Measurements from ENCODE around the gene MUSK. TPM values are rescaled to one million over a fixed set of nuclear protein-coding genes. Genes with fewer than 3 reads are reported as not detected.

Gene MUSK
- total and polyA plus RNA-seq, 2 donors (not counting 3 experiments of a cell fraction or from before 2014, with no cell fraction given): 0.08 TPM; not detected in 1

DNA sequence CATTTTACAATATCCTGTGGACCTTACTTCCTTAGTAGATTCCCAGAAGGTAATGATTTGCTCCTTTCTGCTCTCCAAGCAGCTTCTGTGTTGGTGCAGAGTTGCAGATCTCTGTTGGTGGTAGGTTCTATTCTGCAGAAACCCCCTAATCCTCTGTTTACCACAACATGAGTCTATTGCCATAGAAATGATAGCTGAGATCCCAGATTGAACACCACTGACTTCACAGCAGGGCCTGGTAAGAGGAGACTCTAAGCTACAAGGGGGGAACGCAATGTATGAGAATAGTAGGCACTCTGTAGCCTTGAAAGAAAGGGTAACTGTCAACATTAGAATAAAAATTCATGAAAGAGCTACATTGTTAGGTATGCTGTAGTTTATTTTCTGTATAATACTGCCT, 59.5 kb downstream of the MUSK start:
- dilution Hi-C loops (cut with MboI; ENCODE audit: extremely low pct_ligation_motif_present, low sequenced_read_pairs) (no loop called here), intact Hi-C loops (cut with micrococcal nuclease) (no loop called here)
- Histone ChIP-seq H3K79me2 (ENCODE audit: control insufficient read depth, insufficient read depth, low read length) (no peaks in the 10 kb centered on the region), H3K4me1 (ENCODE audit: control insufficient read depth, extremely low read depth, insufficient read depth, low read length) (no peaks in the 10 kb centered on the region), H3K27me3 (ENCODE audit: control insufficient read depth in 2 of 2, insufficient read depth in 2 of 2, low read length in 2 of 2) (no peaks in the 10 kb centered on the region), H3K9me1 (replicated peaks; ENCODE audit: control insufficient read depth, extremely low read depth, insufficient read depth, low read length) (no peaks in the 10 kb centered on the region), H3K4me3 (replicated peaks in 1 of 3; ENCODE audit: insufficient read depth in 1 of 3, low read depth in 1 of 3, low read length in 3 of 3) (no peak overlapping the region), H4K20me1 (replicated peaks; ENCODE audit: control insufficient read depth, extremely low read depth, insufficient read depth, low read length) (no peaks in the 10 kb centered on the region), H3K27ac (ENCODE audit: insufficient read depth, low read depth, low read length) (no peak overlapping the region), H3K36me3 (ENCODE audit: control insufficient read depth in 2 of 2, extremely low read depth in 1 of 2, insufficient read depth in 2 of 2, low read length in 2 of 2) (no peaks in the 10 kb centered on the region), H2AFZ (ENCODE audit: low read depth, low read length) (no peak overlapping the region), H3K9me3 (replicated peaks; ENCODE audit: control insufficient read depth, insufficient read depth, low read length) (no peaks in the 10 kb centered on the region), H3K4me2 (ENCODE audit: insufficient read depth, low read length) (no peak overlapping the region), H3K9ac (replicated peaks; ENCODE audit: extremely low read depth, insufficient read depth, low read length) (no peak overlapping the region)
- FAIRE-seq (no peak), DNase-seq (ENCODE audit: low read depth, low spot score) (no peak)
- TF ChIP-seq MYC (IDR thresholded peaks at IDR 0.05; ENCODE audit: low read depth, low read length) (no peak), MAX (IDR thresholded peaks at IDR 0.05; ENCODE audit: insufficient read depth, insufficient read length) (no peak), CTCF (IDR thresholded peaks at IDR 0.05; ENCODE audit: extremely low read depth in 1 of 2, insufficient read depth in 1 of 2, low read depth in 1 of 2, low read length in 2 of 2) (no peak)
- ChIA-PET POLR2A (no interaction called here), CTCF (interaction anchor here (1.0 kb wide), 2 partner anchors 18 to 26 kb away, joined by 3 read pairs; no protein-coding TSS in a partner anchor)
- no TSS peak for BruUV-seq (replicated peaks)

- no peak for FAIRE-seq
Observed at GRCh38 chr9:110729641-110730040, 61.0 kb downstream of the MUSK start.

More at GRCh38 chr9:110729641-110730040, 61.0 kb downstream of the MUSK start:
- POLR2A ChIA-PET: no interaction called here
- no TSS peak for BruUV-seq (replicated peaks)
- no peak overlapping the region for H3K27ac ChIP-seq (ENCODE audit: insufficient read depth, low read depth, low read length)
- H3K9ac ChIP-seq (replicated peaks; ENCODE audit: extremely low read depth, insufficient read depth, low read length): no peak overlapping the region
- H3K4me2 ChIP-seq (ENCODE audit: insufficient read depth, low read length): no peak overlapping the region
- no peaks in the 10 kb centered on the region for H3K27me3 ChIP-seq (ENCODE audit: control insufficient read depth in 2 of 2, insufficient read depth in 2 of 2, low read length in 2 of 2)
- no peaks in the 10 kb centered on the region for H4K20me1 ChIP-seq (replicated peaks; ENCODE audit: control insufficient read depth, extremely low read depth, insufficient read depth, low read length)
- no peaks in the 10 kb centered on the region for H3K36me3 ChIP-seq (ENCODE audit: control insufficient read depth in 2 of 2, extremely low read depth in 1 of 2, insufficient read depth in 2 of 2, low read length in 2 of 2)
- TF ChIP-seq EZH2 (IDR thresholded peaks at IDR 0.05; ENCODE audit: borderline replicate concordance, low read depth, low read length, severe bottlenecking): no peak
- TF ChIP-seq MYC (IDR thresholded peaks at IDR 0.05; ENCODE audit: low read depth, low read length): no peak
- TF ChIP-seq JUN (IDR thresholded peaks at IDR 0.05; ENCODE audit: borderline replicate concordance, insufficient read depth, insufficient read length, low read depth): no peak
- TF ChIP-seq POLR2A (IDR thresholded peaks at IDR 0.05; ENCODE audit: low read depth, low read length): no peak
- TF ChIP-seq GATA2 (IDR thresholded peaks at IDR 0.05; ENCODE audit: insufficient read depth, insufficient read length, low read depth, low read length): no peak
- TF ChIP-seq FOS (IDR thresholded peaks at IDR 0.05; ENCODE audit: borderline replicate concordance, insufficient read depth, low read length): no peak
- no peak for TF ChIP-seq CTCF (IDR thresholded peaks at IDR 0.05; ENCODE audit: extremely low read depth in 1 of 2, insufficient read depth in 1 of 2, low read depth in 1 of 2, low read length in 2 of 2)
- TF ChIP-seq POLR2AphosphoS5 (IDR thresholded peaks at IDR 0.05; ENCODE audit: insufficient read depth, low read depth, low read length): no peak
- TF ChIP-seq MAX (IDR thresholded peaks at IDR 0.05; ENCODE audit: insufficient read depth, insufficient read length): no peak
- no peaks in the 10 kb centered on the region for H3K9me3 ChIP-seq (replicated peaks; ENCODE audit: control insufficient read depth, insufficient read depth, low read length)
- H3K4me3 ChIP-seq (replicated peaks in 1 of 3; ENCODE audit: insufficient read depth in 1 of 3, low read depth in 1 of 3, low read length in 3 of 3): no peak overlapping the region
- no peaks in the 10 kb centered on the region for H3K4me1 ChIP-seq (ENCODE audit: control insufficient read depth, extremely low read depth, insufficient read depth, low read length)
- no peak for DNase-seq (ENCODE audit: low read depth, low spot score)
- intact Hi-C loops (cut with micrococcal nuclease) (no loop called here), dilution Hi-C loops (cut with MboI; ENCODE audit: extremely low pct_ligation_motif_present, low sequenced_read_pairs) (no loop called here)
- CTCF ChIA-PET: no interaction called here
- H2AFZ ChIP-seq (ENCODE audit: low read depth, low read length): no peak overlapping the region
- no peaks in the 10 kb centered on the region for H3K79me2 ChIP-seq (ENCODE audit: control insufficient read depth, insufficient read depth, low read length)
- H3K9me1 ChIP-seq (replicated peaks; ENCODE audit: control insufficient read depth, extremely low read depth, insufficient read depth, low read length): no peaks in the 10 kb centered on the region

Data from endothelial cell of umbilical vein (primary cell).